ENCODE data around the gene ANAPC13.

The ANAPC13 gene

DNA sequence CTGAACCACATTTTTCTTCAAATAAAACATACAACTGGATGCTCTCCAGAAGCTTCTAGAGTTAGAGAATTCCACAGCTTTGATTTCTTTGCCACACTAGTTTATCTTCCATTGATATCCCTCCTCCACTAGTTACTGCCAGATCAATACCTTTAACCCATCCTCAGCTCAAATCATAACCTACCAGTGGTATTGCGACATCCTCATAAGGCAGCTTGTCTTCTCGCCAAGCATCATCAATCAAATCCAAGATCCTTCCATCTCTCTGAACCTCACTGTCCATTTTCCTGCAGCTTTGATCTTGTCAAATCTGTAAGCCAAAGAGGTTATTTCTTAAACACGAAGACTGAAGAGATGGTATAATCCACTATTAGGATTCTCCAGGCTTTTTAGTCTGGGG, 3.2 kb downstream of the ANAPC13 start:
- Histone ChIP-seq H2AFZ (ENCODE audit: low read length) (no peak overlapping the region), H3K9me2 (replicated peaks; ENCODE audit: insufficient read depth, low read length) (no peaks in the 10 kb centered on the region), H3F3A (ENCODE audit: insufficient read depth, low read length) (peaks cover 10% of the 10 kb centered on the region), H3K79me2 (ENCODE audit: low read length) (peaks cover 43% of the 10 kb centered on the region), H3K27me3 (replicated peaks; ENCODE audit: insufficient read depth, low read length) (no peaks in the 10 kb centered on the region), H4K20me1 (ENCODE audit: insufficient read depth, low read length) (no peaks in the 10 kb centered on the region), H3K4me3 (ENCODE audit: low read length) (no peak overlapping the region), H3K4me2 (ENCODE audit: low read depth, low read length) (no peak overlapping the region), H3K36me3 (replicated peaks; ENCODE audit: insufficient read depth, low read length) (peaks cover 12% of the 10 kb centered on the region; the same call in 1 of the 2 replicates), H3K27ac (ENCODE audit: low read length) (no peak overlapping the region), H3K9me3 (replicated peaks; ENCODE audit: insufficient read depth, low read length) (no peaks in the 10 kb centered on the region), H3K4me1 (ENCODE audit: low read length) (peaks cover 7% of the 10 kb centered on the region), H3K9ac (ENCODE audit: low read length) (no peak overlapping the region)
- no peak for TF ChIP-seq EZH2phosphoT487 (IDR thresholded peaks at IDR 0.05; ENCODE audit: low read length)
- no peak for TF ChIP-seq EZH2 (optimal IDR thresholded peaks at IDR 0.05; ENCODE audit: low read depth, low read length)
- TF ChIP-seq, protein P1, sequence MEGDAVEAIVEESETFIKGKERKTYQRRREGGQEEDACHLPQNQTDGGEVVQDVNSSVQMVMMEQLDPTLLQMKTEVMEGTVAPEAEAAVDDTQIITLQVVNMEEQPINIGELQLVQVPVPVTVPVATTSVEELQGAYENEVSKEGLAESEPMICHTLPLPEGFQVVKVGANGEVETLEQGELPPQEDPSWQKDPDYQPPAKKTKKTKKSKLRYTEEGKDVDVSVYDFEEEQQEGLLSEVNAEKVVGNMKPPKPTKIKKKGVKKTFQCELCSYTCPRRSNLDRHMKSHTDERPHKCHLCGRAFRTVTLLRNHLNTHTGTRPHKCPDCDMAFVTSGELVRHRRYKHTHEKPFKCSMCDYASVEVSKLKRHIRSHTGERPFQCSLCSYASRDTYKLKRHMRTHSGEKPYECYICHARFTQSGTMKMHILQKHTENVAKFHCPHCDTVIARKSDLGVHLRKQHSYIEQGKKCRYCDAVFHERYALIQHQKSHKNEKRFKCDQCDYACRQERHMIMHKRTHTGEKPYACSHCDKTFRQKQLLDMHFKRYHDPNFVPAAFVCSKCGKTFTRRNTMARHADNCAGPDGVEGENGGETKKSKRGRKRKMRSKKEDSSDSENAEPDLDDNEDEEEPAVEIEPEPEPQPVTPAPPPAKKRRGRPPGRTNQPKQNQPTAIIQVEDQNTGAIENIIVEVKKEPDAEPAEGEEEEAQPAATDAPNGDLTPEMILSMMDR (IDR thresholded peaks at IDR 0.05; ENCODE audit: low read length), result no peak
- DNase-seq, result no peak

DNA sequence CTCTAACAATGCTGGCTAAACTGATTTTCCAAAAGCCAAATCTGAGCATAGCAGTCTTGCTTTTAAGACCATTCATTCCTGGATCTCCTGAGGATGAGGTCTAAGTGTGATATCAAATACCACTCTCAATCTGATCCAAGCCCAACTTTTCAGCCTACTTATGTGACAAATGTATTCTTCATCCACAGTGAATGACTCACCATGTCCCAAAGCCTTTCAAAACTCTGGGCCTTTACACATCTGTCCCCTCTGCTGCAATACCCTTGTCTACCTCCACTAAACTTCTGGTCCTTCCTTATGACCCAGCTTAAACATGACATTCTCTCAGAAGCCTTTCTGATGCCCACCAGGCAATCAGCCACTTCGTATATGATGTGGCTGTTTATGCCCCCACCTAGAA, 4.6 kb downstream of the ANAPC13 start:
- peaks cover 29% of the 10 kb centered on the region for H3K79me2 ChIP-seq (ENCODE audit: low read length)
- H4K20me1 ChIP-seq (ENCODE audit: insufficient read depth, low read length), result no peaks in the 10 kb centered on the region
- DNase-seq, result no peak
- H3K9ac ChIP-seq (ENCODE audit: low read length), result no peak overlapping the region
- H3F3A ChIP-seq (ENCODE audit: insufficient read depth, low read length), result peaks cover under 1% of the 10 kb centered on the region
- H3K27me3 ChIP-seq (replicated peaks; ENCODE audit: insufficient read depth, low read length), result no peaks in the 10 kb centered on the region
- TF ChIP-seq EZH2phosphoT487 (IDR thresholded peaks at IDR 0.05; ENCODE audit: low read length), result no peak
- no peak overlapping the region for H3K4me3 ChIP-seq (ENCODE audit: low read length)
- H3K36me3 ChIP-seq (replicated peaks; ENCODE audit: insufficient read depth, low read length), result peaks cover 15% of the 10 kb centered on the region; the same call in 1 of the 2 replicates
- H2AFZ ChIP-seq (ENCODE audit: low read length), result no peak overlapping the region
- peaks cover 5% of the 10 kb centered on the region; the same call in 1 of the 2 replicates for H3K4me1 ChIP-seq (ENCODE audit: low read length)
- H3K9me3 ChIP-seq (replicated peaks; ENCODE audit: insufficient read depth, low read length), result no peaks in the 10 kb centered on the region
- H3K9me2 ChIP-seq (replicated peaks; ENCODE audit: insufficient read depth, low read length), result no peaks in the 10 kb centered on the region
- H3K4me2 ChIP-seq (ENCODE audit: low read depth, low read length), result no peak overlapping the region
- H3K27ac ChIP-seq (ENCODE audit: low read length), result no peak overlapping the region

DNA sequence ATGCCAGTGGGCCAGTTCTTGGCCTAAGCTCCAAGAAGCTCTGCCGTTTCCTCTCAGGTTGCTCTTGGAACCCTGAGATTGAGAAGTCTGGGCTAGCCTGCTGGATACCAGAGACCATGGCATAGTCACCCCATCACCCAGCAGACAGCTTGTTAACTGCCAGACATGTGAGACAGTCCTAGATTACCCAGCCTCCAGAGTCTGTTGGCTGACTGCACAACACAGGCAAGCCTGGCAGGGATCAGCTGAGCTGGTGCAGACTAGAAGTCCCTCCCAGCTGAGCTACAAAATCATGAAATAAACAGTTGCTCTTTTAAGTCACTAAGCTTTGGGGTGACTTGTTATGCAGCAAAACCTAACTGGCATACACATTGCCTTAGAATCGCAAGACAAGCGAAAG, 5.2 kb downstream of the ANAPC13 start:
- Histone ChIP-seq H3K36me3 (replicated peaks; ENCODE audit: insufficient read depth, low read length) (peaks cover 15% of the 10 kb centered on the region; the same call in 1 of the 2 replicates), H3K27ac (ENCODE audit: low read length) (no peak overlapping the region), H3K9me3 (replicated peaks; ENCODE audit: insufficient read depth, low read length) (no peaks in the 10 kb centered on the region), H3K4me2 (ENCODE audit: low read depth, low read length) (no peak overlapping the region), H2AFZ (ENCODE audit: low read length) (no peak overlapping the region), H3K9ac (ENCODE audit: low read length) (no peak overlapping the region), H3K79me2 (ENCODE audit: low read length) (peaks cover 29% of the 10 kb centered on the region), H3K4me3 (ENCODE audit: low read length) (no peak overlapping the region), H3F3A (ENCODE audit: insufficient read depth, low read length) (no peaks in the 10 kb centered on the region), H4K20me1 (ENCODE audit: insufficient read depth, low read length) (no peaks in the 10 kb centered on the region), H3K27me3 (replicated peaks; ENCODE audit: insufficient read depth, low read length) (no peaks in the 10 kb centered on the region), H3K9me2 (replicated peaks; ENCODE audit: insufficient read depth, low read length) (no peaks in the 10 kb centered on the region), H3K4me1 (ENCODE audit: low read length) (peaks cover 5% of the 10 kb centered on the region; the same call in 1 of the 2 replicates)
- DNase-seq, result no peak
- TF ChIP-seq EZH2 (optimal IDR thresholded peaks at IDR 0.05; ENCODE audit: low read depth, low read length) (no peak), EZH2phosphoT487 (IDR thresholded peaks at IDR 0.05; ENCODE audit: low read length) (no peak)
- TF ChIP-seq, protein P1 (IDR thresholded peaks at IDR 0.05; ENCODE audit: low read length), result no peak

DNA sequence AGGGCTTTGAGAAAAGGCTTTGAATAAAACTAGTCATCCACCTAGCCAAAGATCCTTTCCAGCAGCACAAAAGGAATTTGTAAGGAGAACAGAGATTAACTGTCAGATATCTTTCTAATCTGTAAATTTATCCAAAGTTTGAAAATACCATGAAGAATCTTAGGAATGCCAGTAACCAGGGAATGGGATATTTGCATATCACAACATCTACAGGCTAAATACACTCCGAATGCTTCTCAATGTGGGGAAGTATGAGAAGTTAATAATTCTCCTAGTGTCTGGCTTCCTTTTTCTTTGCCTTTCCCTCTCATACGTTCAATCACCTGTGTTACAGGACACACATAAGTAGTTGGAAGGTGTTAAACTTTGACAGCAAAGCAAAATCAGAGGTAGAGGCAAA, 7.8 kb downstream of the ANAPC13 start:
- Histone ChIP-seq H3K4me3 (ENCODE audit: low read length) (no peak overlapping the region), H3K4me2 (ENCODE audit: low read depth, low read length) (no peak overlapping the region), H3K4me1 (ENCODE audit: low read length) (no peaks in the 10 kb centered on the region), H3K79me2 (ENCODE audit: low read length) (peaks cover 4% of the 10 kb centered on the region; the same call in 1 of the 2 replicates), H3K27me3 (replicated peaks; ENCODE audit: insufficient read depth, low read length) (no peaks in the 10 kb centered on the region), H3K9ac (ENCODE audit: low read length) (no peak overlapping the region), H3K9me3 (replicated peaks; ENCODE audit: insufficient read depth, low read length) (no peaks in the 10 kb centered on the region), H3K27ac (ENCODE audit: low read length) (no peak overlapping the region), H3K36me3 (replicated peaks; ENCODE audit: insufficient read depth, low read length) (peaks cover 15% of the 10 kb centered on the region; the same call in 1 of the 2 replicates), H3F3A (ENCODE audit: insufficient read depth, low read length) (no peaks in the 10 kb centered on the region), H2AFZ (ENCODE audit: low read length) (no peak overlapping the region), H3K9me2 (replicated peaks; ENCODE audit: insufficient read depth, low read length) (no peaks in the 10 kb centered on the region), H4K20me1 (ENCODE audit: insufficient read depth, low read length) (no peaks in the 10 kb centered on the region)
- TF ChIP-seq EZH2phosphoT487 (IDR thresholded peaks at IDR 0.05; ENCODE audit: low read length), result no peak
- TF ChIP-seq, protein P1 (IDR thresholded peaks at IDR 0.05; ENCODE audit: low read length), result no peak
- TF ChIP-seq EZH2 (optimal IDR thresholded peaks at IDR 0.05; ENCODE audit: low read depth, low read length), result no peak
- DNase-seq, result no peak
